Spleen (tissue), 7 donors: Measurements from ENCODE around the gene SLIRP.

Source experiments
- CTCF ChIP-seq, 11 experiments: fragments of 200-600 bp in 7 of 11; fragments of 450-650 bp in 4 of 11; sonication (generic) in 4 of 11; IDR thresholded peaks in 8 of 11; conservative IDR thresholded peaks in 3 of 11; 1 replicate in 7 of 11; 2 replicates in 4 of 11; pipeline versions ENCODE4 v1.4.0 to v1.8.0; 2016 to 2021; ENCODE audit warnings: antibody characterized with exemption in 11 of 11, inconsistent platforms in 4 of 11, mild to moderate bottlenecking in 1 of 11
- POLR2AphosphoS5 ChIP-seq, 3 donors: sonication (generic); formaldehyde crosslinking; IDR thresholded peaks; one replicate each; pipeline ENCODE4 v1.5.1; 2017; ENCODE audit warnings: antibody characterized with exemption in 3 of 3
- donor health status: DM: no; HTN: no; CAD: no; lungs with moderate emphysema.
- donor health status: DM: no; HTN: no; CAD: no.
- donor health status: DM: no; HTN: no; CAD: no.

- TF ChIP-seq CTCF (IDR thresholded peaks at IDR 0.05 in 8 of 11, conservative IDR thresholded peaks at IDR 0.05 in 3 of 11) (no peak), POLR2AphosphoS5 (IDR thresholded peaks at IDR 0.05) (no peak)
Observed at GRCh38 chr14:77710364-77710763, 2.5 kb downstream of the SLIRP start.
